GM12872 (cell line): ENCODE results near the gene ARRB2.

Experiments used
- TF ChIP-seq, protein P1 (sequence below): IDR thresholded peaks from 3 replicates; pipeline ENCODE4 v1.5.1; 2011; ENCODE audit warnings: low read depth, mild to moderate bottlenecking, low read length, moderate library complexity; ENCODE audit not compliant: insufficient read depth

Gene ARRB2

DNA sequence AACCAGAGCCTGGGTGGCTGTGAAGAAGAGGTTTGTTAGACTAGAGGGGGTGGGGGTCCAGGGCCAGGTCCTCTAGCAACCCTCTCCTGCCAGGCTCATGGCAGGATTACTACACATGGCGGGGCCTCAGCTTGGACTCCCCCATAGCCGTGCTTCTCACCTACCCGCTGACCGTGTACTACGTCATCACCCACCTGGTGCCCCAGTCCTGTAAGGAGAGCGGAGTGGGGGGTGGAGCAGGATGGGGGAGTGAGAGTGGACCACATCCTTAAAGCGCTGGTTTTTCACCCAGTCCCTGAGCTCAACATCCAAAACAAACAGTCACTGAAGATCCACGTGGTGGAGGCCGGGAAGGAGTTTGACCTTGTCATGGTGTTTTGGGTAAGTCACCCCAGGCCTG, 33.5 kb downstream of the ARRB2 start:
- TF ChIP-seq, protein P1, sequence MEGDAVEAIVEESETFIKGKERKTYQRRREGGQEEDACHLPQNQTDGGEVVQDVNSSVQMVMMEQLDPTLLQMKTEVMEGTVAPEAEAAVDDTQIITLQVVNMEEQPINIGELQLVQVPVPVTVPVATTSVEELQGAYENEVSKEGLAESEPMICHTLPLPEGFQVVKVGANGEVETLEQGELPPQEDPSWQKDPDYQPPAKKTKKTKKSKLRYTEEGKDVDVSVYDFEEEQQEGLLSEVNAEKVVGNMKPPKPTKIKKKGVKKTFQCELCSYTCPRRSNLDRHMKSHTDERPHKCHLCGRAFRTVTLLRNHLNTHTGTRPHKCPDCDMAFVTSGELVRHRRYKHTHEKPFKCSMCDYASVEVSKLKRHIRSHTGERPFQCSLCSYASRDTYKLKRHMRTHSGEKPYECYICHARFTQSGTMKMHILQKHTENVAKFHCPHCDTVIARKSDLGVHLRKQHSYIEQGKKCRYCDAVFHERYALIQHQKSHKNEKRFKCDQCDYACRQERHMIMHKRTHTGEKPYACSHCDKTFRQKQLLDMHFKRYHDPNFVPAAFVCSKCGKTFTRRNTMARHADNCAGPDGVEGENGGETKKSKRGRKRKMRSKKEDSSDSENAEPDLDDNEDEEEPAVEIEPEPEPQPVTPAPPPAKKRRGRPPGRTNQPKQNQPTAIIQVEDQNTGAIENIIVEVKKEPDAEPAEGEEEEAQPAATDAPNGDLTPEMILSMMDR: no peak

DNA sequence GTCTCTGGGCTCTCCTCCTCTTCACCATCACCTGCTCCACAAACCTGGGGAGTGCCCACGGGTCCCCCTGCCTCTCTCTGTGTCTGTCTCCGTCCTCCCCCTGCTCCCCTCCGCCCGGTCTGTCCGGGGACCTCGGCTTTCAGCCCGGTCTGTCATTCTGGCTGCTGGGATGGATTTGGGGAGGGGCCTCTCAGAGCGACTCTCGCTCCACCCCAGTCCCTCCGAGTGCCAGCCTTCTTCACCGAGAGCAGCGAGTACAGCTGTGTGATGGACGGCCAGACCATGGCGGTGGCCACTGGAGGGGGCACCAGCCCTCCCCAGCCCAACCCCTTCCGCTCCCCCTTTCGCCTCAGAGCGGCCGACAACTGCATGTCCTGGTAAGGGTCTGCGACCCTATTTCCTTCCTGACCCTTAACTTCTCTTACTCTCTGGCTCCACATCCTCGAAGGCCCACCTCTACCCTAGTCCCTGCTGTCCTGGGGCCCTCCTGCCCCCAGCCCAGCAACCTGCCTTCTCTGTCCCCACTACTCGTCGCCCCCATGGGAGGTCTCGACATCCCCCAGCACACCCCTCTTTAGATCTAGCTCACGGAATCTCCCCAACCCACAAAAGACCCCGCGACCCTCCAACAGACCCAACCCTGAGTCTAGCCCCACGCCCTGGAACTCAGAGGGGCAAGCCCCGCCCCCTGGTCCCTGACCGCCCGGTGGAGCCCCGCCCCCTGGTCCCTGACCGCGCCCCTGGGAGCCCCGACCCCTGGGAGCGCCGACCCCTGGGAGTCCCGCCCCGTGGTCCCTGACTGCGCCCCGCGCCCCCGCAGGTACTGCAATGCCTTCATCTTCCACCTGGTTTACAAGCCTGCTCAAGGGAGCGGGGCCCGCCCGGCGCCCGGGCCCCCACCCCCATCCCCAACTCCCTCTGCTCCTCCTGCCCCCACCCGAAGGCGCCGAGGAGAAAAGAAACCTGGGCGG, 34.9 kb downstream of the ARRB2 start:
- TF ChIP-seq, protein P1: no peak

DNA sequence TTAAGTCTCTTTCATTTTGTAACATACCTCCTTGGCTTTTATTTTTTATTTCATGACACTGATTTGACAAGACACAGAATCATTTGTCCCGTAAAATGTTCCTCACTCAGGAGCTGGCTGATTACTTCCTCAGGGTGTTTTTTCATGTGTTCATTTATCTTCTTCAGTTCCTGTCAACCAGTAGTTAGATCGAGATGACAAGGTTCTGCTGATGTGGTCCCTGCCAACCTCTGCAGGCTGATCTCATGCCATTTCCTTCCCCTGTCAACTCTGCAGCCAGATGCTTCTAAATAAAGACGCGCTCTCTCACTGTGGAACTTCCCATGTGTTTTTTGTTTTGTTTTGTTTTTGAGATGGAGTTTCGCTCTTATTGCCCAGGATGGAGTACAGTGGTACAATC, 37.4 kb downstream of the ARRB2 start:
- TF ChIP-seq, protein P1: no peak

DNA sequence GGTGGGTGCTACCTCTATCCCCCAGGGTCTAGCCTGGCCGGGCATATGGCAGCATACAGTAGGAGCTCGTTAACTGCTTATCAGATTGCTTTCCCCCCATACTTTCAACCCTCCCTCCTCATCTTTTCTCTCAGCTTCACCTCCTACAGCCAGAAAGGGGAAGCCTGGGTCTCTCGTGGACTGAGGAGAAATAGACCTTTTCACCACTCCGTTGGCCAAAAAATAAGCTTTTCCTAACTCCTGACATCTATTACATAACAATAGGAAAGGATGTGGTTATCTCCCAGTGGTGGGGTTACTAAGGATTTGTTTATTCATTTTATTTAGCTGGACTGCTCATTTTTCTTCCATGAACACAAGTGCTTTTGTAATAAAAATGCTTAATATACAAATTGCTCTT, 38.3 kb downstream of the ARRB2 start:
- TF ChIP-seq, protein P1: no peak

DNA sequence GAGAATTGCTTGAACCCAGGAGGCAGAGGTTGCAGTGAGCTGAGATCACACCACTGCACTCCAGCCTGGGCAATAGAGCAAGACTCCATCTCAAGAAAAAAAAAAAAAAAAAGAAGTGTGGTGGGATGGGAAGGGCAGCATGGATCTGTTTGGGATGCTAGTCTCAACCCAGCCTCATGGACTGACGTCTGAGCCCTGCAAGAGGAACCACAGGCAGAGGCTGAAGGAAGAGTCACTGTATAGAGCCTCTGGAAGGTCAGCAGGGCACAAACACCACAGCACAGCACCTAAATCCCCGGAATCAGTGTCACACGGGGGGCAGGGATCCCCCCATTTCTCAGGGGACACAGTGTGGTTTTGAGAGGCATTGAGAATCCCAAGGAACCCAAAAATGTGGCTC, 40.2 kb downstream of the ARRB2 start:
- TF ChIP-seq, protein P1: no peak

DNA sequence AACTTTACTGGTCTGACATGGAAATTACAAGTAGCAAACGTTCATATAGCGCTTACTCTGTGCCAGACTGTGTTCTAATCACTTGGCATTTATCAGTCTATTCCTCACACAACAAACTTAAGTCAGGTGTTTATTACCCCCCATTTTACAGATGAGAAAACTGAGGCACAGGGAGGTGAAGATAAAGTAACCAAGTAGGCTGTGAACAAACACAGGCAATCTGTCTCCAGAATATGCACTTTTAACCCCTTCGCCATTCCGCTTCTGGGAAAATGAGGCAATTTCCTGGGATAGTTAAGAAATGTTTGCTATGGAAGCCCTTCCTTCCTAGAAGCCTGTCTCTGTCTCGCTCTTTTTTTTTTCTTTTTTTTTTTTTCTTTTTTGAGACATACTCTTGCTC, 41.5 kb downstream of the ARRB2 start:
- TF ChIP-seq, protein P1: no peak

DNA sequence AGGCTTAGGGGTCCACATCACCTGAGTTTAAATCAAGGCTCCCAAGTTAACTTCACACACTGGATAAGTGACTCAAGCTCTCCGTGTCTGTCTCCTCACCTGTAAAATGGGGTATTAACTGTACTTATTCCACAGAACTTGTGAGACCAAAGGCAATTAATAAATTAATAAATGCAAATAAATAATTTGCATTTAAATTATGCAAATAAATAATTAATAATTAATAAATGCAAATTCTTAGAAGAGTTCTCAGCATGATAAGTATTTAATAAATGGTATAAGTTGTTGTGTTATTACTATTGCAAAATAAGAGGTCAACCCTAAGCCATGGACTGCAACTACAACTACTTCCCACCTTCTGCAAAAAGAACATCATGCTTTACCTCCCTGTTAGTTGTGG, 43.0 kb downstream of the ARRB2 start:
- TF ChIP-seq, protein P1: no peak
